Cerebellar cortex (tissue), 1 donor: ENCODE results near the gene CDHR4.
A peak's percentile ranks its signal among the peaks of the same experiment; 100 is the strongest.
"Not testable (repeated sequence)": the region's sequence is repeated elsewhere in the genome, so short reads cannot be mapped to it uniquely, and the experiment has no call there.

Experiments used
- DNase-seq: peaks from one replicate; pipeline ENCODE4 v3.0.0-alpha.2; 2015; ENCODE audit warnings: low spot score

CDHR4 gene, protein sequence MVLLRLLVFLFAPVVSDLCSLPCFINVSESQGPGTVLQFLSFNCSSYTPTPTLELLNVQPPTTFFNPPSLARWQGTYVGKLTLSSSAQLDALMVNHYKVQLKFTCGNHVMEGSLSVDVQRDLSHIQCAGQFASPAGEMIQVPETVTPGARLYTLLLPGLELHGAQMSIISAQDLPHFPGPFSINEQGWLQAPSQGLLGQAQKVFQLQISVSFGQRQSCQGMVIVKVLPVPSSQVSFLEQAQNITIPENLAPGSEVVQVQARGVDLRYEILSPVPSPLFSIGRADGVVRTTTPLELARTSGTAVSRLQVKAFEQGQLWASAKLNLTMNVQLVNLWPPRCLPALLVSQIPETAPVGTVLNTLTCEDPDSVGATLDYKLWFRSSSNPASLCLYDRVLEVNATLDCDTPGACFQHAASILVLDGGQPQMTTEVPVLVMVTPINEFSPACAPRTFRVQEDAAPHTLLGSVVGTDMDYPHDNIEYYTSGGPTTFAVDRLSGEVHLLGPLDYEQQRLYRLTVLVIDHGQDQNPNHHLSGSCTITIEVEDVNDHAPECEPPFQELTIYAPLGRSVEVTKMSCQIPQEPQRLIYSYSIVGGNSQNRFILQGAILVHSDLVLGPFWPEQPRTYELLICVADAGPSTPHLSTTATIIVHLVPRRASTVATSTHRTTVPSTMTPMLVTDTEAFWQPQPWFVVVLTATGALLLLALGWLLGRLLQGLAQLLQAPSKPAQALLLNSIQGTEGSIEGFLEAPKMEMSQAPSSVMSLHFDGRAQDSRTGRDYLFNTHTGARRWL

GRCh38 chr3:49799761-49800160, at the start of gene CDHR4:
CDHR4 (minus strand) TSS chr3:49799873; CDS start chr3:49799812, 61 bp downstream.
- DNase-seq: no peak

DNA sequence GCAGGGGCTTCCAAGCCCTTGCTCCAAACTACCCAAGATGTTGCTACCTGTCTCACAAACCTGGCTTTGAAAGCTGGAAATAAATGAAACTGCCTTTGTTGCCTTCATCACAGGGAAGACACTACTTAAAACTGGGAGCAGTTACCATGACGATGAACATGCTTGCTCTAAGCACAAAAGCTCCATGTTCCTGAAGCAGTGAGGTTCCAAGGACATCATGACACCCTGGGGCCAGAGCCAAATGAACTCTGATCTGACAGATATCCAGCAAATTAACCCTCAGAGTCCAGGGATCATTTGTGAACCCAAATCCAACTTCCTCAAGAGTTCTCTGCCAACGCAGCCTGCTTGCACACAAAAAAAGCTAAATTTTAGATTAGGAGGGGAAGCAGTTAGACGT, 46.0 kb upstream of the CDHR4 start:
- DNase-seq: no peak

GRCh38 chr3:49844464-49845183, 45.0 kb upstream of the CDHR4 start:
- DNase-seq: no peak

DNA sequence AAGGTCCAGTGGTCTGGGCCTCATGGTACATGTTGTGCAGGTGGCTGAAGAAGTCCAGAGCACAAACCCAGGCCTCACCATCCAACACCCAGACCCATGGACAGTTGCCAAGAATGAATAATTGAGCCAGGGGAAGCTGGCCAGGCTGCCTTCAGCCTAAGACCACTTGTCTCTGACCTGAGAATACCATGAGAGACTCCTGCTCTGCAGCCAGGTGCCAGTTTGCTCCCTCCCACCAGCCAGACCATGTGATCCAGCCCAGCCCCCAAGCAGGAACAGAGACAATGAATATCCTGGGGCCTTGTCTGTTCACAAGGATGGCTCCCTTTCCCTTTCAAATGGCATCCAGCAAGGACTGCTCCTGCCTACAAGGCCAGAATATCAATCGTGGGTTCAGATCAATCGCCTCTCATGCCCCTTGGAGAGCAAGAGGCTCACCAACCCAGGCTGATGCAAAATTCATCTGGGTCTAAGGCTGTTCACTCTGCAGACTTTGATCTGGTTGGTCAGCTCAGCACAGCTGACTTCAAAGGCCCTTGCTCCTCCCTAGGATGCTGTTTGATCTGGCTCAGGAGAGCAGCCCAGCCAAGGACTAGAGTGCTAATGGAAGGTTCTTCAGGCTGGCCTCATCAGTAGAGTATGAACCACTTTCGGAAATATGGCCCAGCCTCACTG, 43.3 kb upstream of the CDHR4 start:
- no peak for DNase-seq

DNA sequence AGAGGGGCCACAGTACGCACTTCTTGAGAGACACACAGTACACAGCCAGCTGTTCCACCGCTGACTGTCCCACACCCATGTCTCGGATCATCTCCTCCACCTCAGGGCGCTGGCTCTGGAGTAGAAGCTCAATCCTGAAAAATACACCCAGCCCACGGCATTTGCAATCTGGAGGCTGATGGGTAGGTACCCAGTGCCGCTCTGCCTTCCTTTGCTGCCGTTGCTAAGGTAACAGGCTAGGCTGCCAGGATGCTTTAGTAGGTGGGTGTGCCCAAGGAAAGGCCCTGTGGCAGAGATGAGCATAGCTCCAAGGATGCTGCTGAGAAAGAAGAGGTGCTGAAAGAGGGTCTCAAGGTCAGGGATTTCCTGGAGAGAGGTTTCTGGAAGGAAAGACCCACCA, 42.1 kb upstream of the CDHR4 start:
- DNase-seq: no peak

- peak; percentile 41 for DNase-seq
These were observed 41.5 kb upstream of the CDHR4 start for GRCh38 chr3:49841126-49841696.

DNA sequence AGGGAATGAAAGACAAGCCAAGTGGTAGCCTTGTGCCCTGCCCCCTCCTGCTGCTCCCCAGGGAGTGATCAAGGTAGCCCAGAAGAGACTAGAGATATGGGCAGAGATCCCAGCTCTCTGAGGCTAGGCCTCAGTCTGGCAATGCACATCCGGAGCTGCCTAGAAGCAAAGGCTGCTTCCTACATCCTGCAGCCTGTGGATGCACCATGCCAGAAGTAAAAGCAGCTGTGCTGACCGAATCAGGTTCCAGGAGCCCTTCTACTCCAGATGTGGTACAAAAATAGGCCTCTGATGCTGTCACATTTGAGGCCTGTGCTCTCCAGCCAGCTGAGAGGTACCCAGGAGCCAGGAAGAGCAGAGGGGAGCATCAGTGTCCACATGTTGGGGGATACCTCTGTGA, 40.7 kb upstream of the CDHR4 start:
- no peak for DNase-seq

- peak; percentile 89 for DNase-seq
These were observed 39.6 kb upstream of the CDHR4 start for GRCh38 chr3:49839193-49839809.

DNA sequence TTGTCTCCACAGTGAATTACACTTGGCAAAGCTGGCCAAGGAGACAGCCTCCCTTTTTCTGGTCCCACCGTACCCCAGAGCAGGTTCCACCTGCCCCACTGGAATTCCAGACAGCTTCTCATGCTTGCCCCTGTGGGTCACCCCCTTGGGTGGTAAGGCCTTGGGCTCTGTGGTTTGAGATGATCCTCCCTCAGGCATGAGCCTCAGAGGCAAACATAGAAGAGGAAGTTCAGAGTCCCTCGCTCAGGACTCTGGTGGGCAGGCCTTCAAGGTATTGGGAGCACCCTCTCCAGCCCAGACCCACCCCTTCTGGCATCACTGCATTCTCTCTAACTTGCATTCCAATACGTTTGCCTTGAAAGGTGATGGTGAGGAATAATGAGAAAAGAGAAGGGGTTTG, 31.7 kb upstream of the CDHR4 start:
- DNase-seq: no peak

- no peak for DNase-seq
These were observed 26.3 kb upstream of the CDHR4 start for GRCh38 chr3:49826016-49826415.

GRCh38 chr3:49823131-49823530, 23.5 kb upstream of the CDHR4 start:
- DNase-seq: not testable (repeated sequence)

GRCh38 chr3:49813497-49814174, 14.0 kb upstream of the CDHR4 start, which contains the start of gene UBA7:
UBA7 (minus strand) TSS chr3:49813953; CDS start chr3:49813787, 166 bp downstream.
- peak; percentile 9 for DNase-seq

DNA sequence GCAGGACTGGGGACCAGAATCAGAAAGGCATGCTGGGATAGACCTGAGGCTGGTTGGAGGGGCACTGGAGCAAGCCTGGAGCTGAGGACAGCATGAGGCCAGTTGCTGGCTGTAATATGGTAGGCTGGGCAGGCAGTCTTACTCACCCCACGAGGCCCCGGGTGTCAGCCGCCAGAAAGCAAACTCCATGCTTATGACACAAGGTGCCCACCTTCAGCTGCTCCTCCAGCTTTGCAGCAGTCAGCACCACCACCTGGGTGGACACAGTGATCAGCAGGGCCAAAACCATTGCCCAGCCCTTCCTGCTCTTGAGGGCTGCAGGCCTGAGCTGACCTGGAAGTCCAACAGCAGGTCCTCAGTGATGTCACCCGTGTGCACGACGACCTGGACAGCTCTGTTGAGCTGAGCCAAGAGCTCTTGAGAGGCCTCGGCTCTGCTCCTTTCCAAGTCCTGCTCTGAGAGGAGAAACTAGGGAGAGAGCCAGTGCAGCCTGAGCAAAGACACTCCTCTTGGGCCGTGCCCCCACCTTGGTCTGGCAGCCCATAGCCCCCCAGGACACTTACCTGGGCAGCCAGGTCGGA, 13.3 kb upstream of the CDHR4 start:
- DNase-seq: no peak

DNA sequence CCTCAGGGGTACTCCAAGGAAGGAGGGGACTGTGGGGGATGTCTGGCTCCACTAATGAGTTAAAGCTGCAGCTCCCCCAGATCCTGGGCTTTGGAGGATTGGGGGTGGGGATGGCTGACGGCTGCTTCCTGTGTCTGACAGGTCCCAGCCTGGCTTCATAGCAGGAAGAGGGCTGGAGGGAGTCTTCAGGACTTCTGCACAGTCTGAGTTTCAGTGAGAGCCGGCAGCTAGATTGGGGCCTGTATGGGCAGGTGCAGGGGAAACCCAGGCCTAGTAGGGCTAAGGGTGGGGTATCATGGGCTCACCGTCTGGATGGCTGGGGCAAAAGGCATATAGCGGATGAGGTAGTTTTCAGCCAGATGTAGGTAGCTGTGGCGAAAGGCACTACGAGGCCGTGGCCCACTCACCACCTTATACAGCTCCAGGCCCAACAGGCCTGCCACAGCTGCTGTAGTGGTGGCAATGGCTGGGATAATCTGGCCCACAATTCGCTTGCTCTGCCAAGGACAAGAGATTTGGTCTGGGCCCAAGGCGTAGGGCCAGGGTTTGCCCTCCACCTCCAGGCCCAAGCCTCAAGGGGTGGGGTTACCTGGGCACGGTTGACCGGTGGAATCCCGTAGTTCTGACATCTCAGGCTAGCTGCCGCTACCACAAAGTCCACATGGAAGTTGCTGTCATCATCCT, 7.9 kb upstream of the CDHR4 start:
- DNase-seq: no peak

GRCh38 chr3:49806850-49807249, 7.2 kb upstream of the CDHR4 start:
- no peak for DNase-seq

DNA sequence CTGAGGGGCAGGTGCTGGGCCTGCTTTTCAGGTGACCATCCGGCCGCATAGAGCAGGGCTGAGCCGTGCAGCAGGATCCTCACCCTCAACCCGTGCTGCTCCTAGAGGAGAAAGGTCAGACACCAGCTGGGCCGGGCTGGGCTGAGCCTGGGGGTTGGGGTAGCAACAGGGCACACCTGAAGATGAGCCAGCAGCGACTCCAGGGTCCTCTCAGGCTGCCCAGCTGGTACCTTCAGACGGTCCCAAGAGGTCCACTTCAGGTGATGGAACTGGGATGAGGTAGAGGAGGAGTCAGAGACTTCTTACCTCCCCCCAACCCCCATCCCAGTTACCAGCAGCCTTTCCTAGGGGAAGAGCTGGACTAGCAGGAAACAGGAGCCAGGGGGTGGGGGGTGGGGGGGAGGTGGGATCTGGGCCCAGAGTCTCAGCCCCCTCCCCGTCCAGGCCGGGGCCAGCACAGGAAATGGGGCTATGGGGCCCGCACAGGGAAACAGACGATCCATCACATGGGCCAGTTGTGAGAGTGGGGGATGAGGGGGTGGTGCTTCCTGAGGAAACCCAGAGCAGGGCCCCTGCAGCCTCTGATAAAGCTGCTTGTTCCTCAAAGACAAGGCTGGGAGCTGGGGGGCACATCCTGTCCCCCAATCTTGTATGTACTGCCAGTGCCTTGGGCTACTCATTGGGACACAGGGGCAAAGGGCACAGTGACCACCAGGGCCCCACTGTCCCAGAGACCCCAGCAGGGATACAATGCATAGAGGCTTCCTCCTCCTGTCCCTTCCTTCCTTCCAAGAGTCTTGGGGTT, 6.4 kb upstream of the CDHR4 start:
- DNase-seq: no peak

- peak; percentile 73 for DNase-seq
These were observed 5.7 kb upstream of the CDHR4 start for GRCh38 chr3:49805367-49805782.

DNA sequence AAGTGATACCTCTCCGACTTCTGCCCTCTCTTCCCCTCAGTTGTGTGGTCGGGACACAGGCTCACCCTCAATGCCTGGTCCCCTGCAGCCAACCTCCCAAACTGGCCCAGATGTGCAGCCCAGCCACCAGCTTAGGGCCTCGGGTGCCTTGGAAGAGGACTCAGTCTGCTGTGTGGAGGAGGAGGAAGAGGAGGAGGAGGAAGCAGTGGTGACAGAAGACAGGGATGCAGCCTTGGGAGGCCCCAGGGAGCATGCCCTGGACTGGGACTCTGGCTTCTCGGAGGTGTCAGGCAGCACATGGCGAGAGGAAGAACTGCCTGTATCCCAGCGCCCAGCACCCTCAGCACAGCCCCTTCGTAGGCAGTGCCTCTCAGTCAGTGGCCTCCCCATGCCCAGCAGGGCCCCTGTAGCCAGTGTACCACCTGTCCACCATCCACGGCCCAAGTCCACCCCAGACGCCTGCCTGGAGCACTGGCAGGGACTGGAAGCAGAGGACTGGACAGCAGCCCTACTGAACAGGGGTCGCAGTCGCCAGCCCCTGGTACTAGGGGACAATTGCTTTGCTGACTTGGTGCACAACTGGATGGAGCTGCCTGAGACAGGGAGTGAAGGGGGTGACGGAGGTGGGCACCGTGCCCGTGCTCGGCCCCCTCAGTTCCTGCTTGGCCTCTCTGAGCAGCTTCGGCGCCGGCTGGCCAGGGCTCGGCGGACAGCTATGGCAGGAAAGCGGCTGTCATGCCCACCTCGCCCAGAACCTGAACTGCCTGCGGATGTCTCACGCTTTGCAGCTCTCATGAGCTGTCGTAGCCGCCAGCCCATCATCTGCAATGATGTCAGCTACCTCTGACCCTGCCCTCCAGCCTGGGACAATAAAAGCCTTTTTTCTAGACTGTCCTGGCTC, 4.7 kb upstream of the CDHR4 start:
- DNase-seq: no peak
